Small intestine (tissue), 16 donors: Measurements from ENCODE around the gene ZFP36L1. TPM values are rescaled to one million over a fixed set of nuclear protein-coding genes. Genes with fewer than 3 reads are reported as not detected.

Experiments
- DNase-seq, 2 donors: peaks; one replicate each; pipeline versions ENCODE4 v3.0.0 to v3.0.0-alpha.2; 2013
- FAIRE-seq: peaks from 2 replicates; lab custom pipeline; 2012; peaks lifted over from hg19 to GRCh38; lab: Jason Lieb, UNC
- H3K27ac ChIP-seq, 3 donors: one replicate each; pipeline ENCODE4 v1.5.1; 2013; ENCODE audit warnings: low read length in 2 of 3, mild to moderate bottlenecking in 2 of 3, control low read depth in 1 of 3, inconsistent platforms in 1 of 3, low read depth in 1 of 3, moderate library complexity in 1 of 3
- H3K27me3 ChIP-seq, 3 donors: one replicate each; pipeline ENCODE4 v1.6.1; 2013; ENCODE audit warnings: low read length in 3 of 3, inconsistent platforms in 1 of 3; ENCODE audit not compliant: control insufficient read depth in 3 of 3, insufficient read depth in 3 of 3
- H3K36me3 ChIP-seq, 3 donors: one replicate each; pipeline ENCODE4 v1.6.1; 2013; ENCODE audit warnings: low read length in 3 of 3, inconsistent platforms in 1 of 3, low read depth in 1 of 3, mild to moderate bottlenecking in 1 of 3, moderate library complexity in 1 of 3; ENCODE audit not compliant: control insufficient read depth in 3 of 3, insufficient read depth in 2 of 3
- H3K4me1 ChIP-seq, 3 donors: one replicate each; pipeline ENCODE4 v1.6.1; 2013; ENCODE audit warnings: low read length in 2 of 3, inconsistent platforms in 1 of 3, low read depth in 1 of 3, mild to moderate bottlenecking in 1 of 3, moderate library complexity in 1 of 3; ENCODE audit not compliant: control insufficient read depth in 3 of 3, insufficient read depth in 2 of 3
- H3K4me3 ChIP-seq, 3 donors: one replicate each; pipeline ENCODE4 v1.5.1; 2013; ENCODE audit warnings: low read length in 3 of 3, control low read depth in 1 of 3, inconsistent platforms in 1 of 3, low read depth in 1 of 3, mild to moderate bottlenecking in 1 of 3, moderate library complexity in 1 of 3
- H3K9me3 ChIP-seq, 2 donors: one replicate each; pipeline ENCODE4 v1.6.1; 2013; ENCODE audit warnings: low read depth in 1 of 2, low read length in 1 of 2; ENCODE audit not compliant: control insufficient read depth in 2 of 2, insufficient read depth in 1 of 2
- WGBS, 3 donors: extraction: QIAGEN DNeasy Blood & Tissue Kit; methylation state at CpG; one replicate each; pipeline ENCODE4 v1.1.7; 2013; 5-methylcytosine and 5-hydroxymethylcytosine counted together
- long read RNA-seq, 10 donors: transcript quantifications; one replicate each; lab custom pipeline, GENCODE V29; 2026
- polyA plus RNA-seq, 4 donors: library from polyadenylated mRNA; stranded (reverse) in 3 of 4; unstranded in 1 of 4; fragments of 200-250 nt in 3 of 4; fragments of 120-200 nt in 1 of 4; gene quantifications; one replicate each; pipeline versions ENCODE4 v1.2.1 to v1.2.3, GENCODE V29; 2013
- donor health status: healthy with polysubstance abuse.
- donor health status: control.
- donor health status: control.
- donor health status: Bipolar disorder and iron deficiency.
- donor health status: healthy.

The ZFP36L1 gene, protein sequence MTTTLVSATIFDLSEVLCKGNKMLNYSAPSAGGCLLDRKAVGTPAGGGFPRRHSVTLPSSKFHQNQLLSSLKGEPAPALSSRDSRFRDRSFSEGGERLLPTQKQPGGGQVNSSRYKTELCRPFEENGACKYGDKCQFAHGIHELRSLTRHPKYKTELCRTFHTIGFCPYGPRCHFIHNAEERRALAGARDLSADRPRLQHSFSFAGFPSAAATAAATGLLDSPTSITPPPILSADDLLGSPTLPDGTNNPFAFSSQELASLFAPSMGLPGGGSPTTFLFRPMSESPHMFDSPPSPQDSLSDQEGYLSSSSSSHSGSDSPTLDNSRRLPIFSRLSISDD
- 100 to 1,000 TPM in 1 of 4 donors, 10 to 100 TPM in 3; 27.6 to 134 (median 51.9) TPM for polyA plus RNA-seq
- long read RNA-seq, donor 1 = 0 reads
- long read RNA-seq, donor 2, transcript ZFP36L1-202 (2 exons, 3,190 nt) = major isoform, 40 of 98 reads
- long read RNA-seq, donor 2, partial matches to known transcripts = 58 of 98 reads
- long read RNA-seq, donor 2, other reads (novel, unspliced or antisense) = 0 of 98 reads
- long read RNA-seq, donor 3, transcript ZFP36L1-202 (2 exons, 3,190 nt) = major isoform, 104 of 105 reads
- long read RNA-seq, donor 3, partial matches to known transcripts = 0 of 105 reads
- long read RNA-seq, donor 3, other reads (novel, unspliced or antisense) = 0 of 105 reads
- long read RNA-seq, donor 4, transcript ZFP36L1-202 (2 exons, 3,190 nt) = major isoform, 5 of 5 reads
- long read RNA-seq, donor 4, partial matches to known transcripts = 0 of 5 reads
- long read RNA-seq, donor 4, other reads (novel, unspliced or antisense) = 0 of 5 reads
- long read RNA-seq, donor 5, transcript ZFP36L1-202 (2 exons, 3,190 nt) = major isoform, 29 of 29 reads
- long read RNA-seq, donor 5, partial matches to known transcripts = 0 of 29 reads
- long read RNA-seq, donor 5, other reads (novel, unspliced or antisense) = 0 of 29 reads
- long read RNA-seq, donor 6, transcript ZFP36L1-202 (2 exons, 3,190 nt) = major isoform, 80 of 80 reads
- long read RNA-seq, donor 6, partial matches to known transcripts = 0 of 80 reads
- long read RNA-seq, donor 6, other reads (novel, unspliced or antisense) = 0 of 80 reads
- long read RNA-seq, donor 7 = 0 reads
- long read RNA-seq, donor 8, transcript ZFP36L1-202 (2 exons, 3,190 nt) = major isoform, 28 of 28 reads
- long read RNA-seq, donor 8, partial matches to known transcripts = 0 of 28 reads
- long read RNA-seq, donor 8, other reads (novel, unspliced or antisense) = 0 of 28 reads
- long read RNA-seq, donor 9, transcript ZFP36L1-202 (2 exons, 3,190 nt) = major isoform, 21 of 21 reads
- long read RNA-seq, donor 9, partial matches to known transcripts = 0 of 21 reads
- long read RNA-seq, donor 9, other reads (novel, unspliced or antisense) = 0 of 21 reads
- long read RNA-seq, donor 10, transcript ZFP36L1-202 (2 exons, 3,190 nt) = major isoform, 161 of 399 reads
- long read RNA-seq, donor 10, partial matches to known transcripts = 236 of 399 reads
- long read RNA-seq, donor 10, other reads (novel, unspliced or antisense) = 0 of 399 reads

DNA sequence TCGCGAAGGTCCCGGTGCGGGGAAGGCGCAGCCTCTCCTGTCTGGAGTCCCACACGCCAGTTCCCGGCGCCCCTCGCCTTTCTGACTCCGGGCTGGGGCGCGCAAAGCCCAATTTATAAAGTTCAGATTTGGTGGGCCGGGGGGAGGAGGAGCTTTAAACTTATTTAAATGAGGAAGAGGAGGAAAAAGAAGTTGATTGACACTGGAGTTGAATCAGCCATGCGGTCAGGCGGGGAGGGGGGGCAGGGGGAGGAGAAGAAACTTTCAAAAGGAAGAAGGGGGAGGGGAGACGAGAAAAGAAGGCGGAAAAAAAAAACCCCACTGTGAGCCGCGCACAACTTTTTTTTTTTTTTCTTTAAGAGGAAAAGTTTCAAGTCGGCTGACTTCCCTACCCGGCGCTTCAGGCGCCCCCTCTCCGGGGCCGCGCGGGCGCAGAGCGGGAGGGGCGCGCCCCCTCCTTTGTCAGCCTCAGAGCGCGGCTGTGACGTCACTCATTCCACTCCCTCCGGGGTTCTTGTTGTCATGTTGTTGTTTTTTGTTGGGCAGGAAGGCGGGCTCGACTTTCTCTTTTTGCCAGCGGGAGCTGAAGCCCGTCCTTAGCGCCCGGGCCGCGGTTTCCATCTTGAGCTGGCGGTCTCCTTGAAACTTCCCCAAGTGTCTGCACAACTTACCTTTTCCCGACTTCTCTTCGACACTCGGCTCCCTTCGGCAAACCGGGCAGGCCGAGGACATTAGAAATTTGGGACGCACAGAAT is at the start of gene ZFP36L1:
TSS of gene ZFP36L1 (minus strand) at position 89 of the 755 bp plus-strand sequence. CDS start 129 bp downstream, outside the sequence.
- peaks cover 0 to 16% (median 3%) of the 10 kb centered on the region in 3 donors for H3K4me1 ChIP-seq
- DNase-seq (peak; percentile 95 to 97), FAIRE-seq (no peak)
- H3K27ac ChIP-seq = peak within 1 kb of the TSS; percentile 99 to 100 (median 99)
- H3K27me3 ChIP-seq = no peaks in the 10 kb centered on the region
- H3K36me3 ChIP-seq = peaks cover 12 to 38% (median 13%) of the 10 kb centered on the region in 3 donors
- H3K4me3 ChIP-seq = peak within 1 kb of the TSS; percentile 66 to 96 (median 87)
- H3K9me3 ChIP-seq = no peaks in the 10 kb centered on the region
- WGBS, 3 donors = 0 to 1% (median 0%) methylated on average over 49 to 51 of the region's 51 CpGs

DNA sequence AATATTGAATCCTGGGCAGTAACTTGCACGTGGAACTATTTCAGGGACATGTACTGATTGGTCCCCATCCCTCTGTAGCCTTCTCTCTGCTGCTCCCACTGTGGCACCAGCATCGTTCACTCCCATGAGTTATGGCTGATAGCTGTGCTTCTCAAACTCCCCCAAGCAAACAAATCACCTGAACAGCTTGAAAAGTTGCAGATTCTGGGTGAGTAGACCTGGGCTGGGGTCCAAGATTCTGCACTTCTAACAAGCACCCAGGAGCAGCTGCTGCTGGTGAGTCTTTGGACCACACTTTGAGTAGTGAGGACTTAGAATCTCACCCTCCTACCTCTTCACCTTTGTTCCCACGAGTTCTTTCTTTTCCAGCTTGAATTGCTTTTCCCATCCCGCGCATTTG is 49.4 kb upstream of the ZFP36L1 start:
- DNase-seq = no peak
- Histone ChIP-seq H3K27me3 (peaks cover 0 to 3% (median 0%) of the 10 kb centered on the region in 3 donors), H3K4me3 (no peak overlapping the region), H3K27ac (no peak overlapping the region), H3K9me3 (peaks cover 0 to 14% of the 10 kb centered on the region in 2 donors), H3K4me1 (peaks cover 0 to 6% (median 4%) of the 10 kb centered on the region in 3 donors), H3K36me3 (no peaks in the 10 kb centered on the region)
- WGBS, 3 donors = 57 to 83% (median 74%) methylated on average over 5 of the region's 5 CpGs
- no peak for FAIRE-seq

DNA sequence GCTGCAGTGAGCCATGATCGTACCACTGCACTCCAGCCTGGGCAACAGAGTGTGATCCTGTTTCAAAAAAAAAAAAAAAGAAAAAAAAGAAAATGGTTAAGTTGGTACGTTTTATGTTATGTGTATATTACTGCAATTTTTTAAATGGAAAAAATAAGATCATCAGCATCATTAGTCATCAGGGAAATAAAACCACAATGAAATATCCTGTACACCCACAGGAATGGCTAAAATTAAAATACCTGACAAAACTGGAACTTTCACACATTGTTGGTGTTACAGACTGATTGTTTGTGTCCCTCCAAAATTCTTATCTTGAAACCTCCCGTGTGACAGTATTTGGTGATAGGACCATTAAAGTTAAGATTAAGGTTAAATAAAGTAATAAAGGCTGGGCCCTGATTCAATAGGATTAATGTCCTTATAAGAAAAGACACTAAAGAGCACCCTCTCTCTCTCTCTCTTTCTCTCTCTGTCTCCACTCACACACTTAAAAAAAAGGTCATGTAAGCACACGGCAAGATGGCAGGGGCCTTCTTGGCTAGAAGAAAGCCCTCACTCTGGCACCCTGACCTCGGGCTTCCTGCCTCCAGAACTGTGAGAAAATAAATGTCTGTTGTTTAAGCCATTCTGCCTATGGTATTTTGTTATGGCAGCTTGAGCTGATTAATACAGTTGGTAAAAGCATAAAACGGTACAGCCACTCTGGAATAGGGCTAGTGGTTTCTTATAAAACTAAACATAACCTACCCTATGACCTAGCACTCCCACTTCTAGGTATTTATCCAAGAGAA is 48.3 kb upstream of the ZFP36L1 start:
- DNase-seq = no peak
- 48 to 53% (median 51%) methylated on average over 6 of the region's 6 CpGs for WGBS, 3 donors
- Histone ChIP-seq H3K4me1 (peaks cover 0 to 6% (median 4%) of the 10 kb centered on the region in 3 donors), H3K4me3 (no peak overlapping the region), H3K27me3 (peaks cover 0 to 3% (median 0%) of the 10 kb centered on the region in 3 donors), H3K27ac (no peak overlapping the region), H3K9me3 (peaks cover 0 to 20% of the 10 kb centered on the region in 2 donors), H3K36me3 (no peaks in the 10 kb centered on the region)
- FAIRE-seq = no peak

DNA sequence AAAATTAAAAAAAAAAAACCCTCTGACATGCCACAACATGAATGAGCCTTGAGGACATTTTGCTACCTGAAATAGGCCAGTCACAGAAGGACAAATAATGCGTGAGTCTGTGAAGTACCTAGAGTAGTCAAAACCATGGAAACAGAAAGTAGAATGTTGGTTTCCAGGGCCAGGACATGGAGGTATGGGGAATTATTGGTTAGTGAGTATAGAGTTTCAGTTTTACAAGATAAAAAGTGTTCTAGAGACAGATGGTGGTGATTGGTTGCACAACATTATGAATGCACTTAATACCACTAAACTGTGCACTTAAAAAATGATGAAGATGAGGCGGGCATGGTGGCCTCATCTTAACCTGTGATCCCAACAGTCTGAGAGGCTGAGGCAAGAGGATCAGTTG is 47.6 kb upstream of the ZFP36L1 start:
- peaks cover 0 to 3% (median 0%) of the 10 kb centered on the region in 3 donors for H3K27me3 ChIP-seq
- peaks cover 0 to 6% (median 4%) of the 10 kb centered on the region in 3 donors for H3K4me1 ChIP-seq
- H3K36me3 ChIP-seq = no peaks in the 10 kb centered on the region
- WGBS, 3 donors = 83 to 90% (median 85%) methylated on average over 2 of the region's 2 CpGs
- FAIRE-seq (no peak), DNase-seq (no peak)
- peaks cover 0 to 23% of the 10 kb centered on the region in 2 donors for H3K9me3 ChIP-seq
- H3K27ac ChIP-seq = no peak overlapping the region
- H3K4me3 ChIP-seq = no peak overlapping the region

DNA sequence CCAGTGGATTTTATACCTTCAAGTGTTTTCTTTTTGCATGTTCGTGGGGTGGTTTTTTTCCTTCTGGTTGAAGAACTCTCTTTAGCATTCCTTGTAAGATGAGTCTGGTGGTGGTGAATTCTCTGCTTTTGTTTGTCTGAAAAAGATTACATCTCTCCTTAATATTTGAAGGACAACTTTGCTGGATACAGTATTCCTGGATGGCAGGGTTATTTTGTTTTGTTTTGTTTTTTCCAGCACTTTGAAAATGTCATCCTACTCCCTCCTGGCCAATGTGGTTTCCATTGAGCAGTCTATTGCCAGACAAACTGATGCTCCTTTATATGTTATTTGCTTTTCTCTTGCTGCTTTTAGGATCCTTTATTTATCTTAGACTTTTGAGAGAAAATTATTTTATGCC is 43.2 kb upstream of the ZFP36L1 start:
- WGBS, 3 donors = 52 to 92% (median 89%) methylated on average over 1 of the region's 1 CpG
- Histone ChIP-seq H3K27me3 (no peaks in the 10 kb centered on the region), H3K4me1 (no peaks in the 10 kb centered on the region), H3K36me3 (no peaks in the 10 kb centered on the region), H3K4me3 (no peak overlapping the region), H3K27ac (no peak overlapping the region), H3K9me3 (peaks cover 0 to 28% of the 10 kb centered on the region in 2 donors)
- DNase-seq (no peak), FAIRE-seq (no peak)

DNA sequence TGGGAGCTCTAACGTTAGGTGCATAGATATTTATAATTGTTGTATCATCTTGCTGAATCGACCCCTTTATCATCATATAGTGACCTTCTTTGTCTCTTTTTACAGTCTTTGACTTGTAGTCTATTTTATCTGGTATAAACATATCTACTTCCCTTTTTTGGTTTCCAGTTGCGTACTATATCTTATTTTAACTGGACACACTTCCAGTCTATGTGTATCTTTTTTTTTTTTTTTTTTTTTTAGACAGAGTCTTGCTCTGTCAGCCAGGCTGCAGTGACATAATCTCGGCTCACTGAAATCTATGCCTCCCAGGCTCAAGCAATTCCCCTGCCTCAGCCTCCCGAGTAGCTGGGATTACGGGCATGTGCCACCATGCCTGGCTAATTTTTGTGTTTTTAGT is 41.9 kb upstream of the ZFP36L1 start:
- WGBS, 3 donors = 68 to 79% (median 76%) methylated on average over 6 of the region's 6 CpGs
- H3K27me3 ChIP-seq = no peaks in the 10 kb centered on the region
- H3K36me3 ChIP-seq = no peaks in the 10 kb centered on the region
- peaks cover 0 to 31% of the 10 kb centered on the region in 2 donors for H3K9me3 ChIP-seq
- no peak for DNase-seq
- H3K4me1 ChIP-seq = no peaks in the 10 kb centered on the region
- H3K4me3 ChIP-seq = no peak overlapping the region
- no peak overlapping the region for H3K27ac ChIP-seq
- no peak for FAIRE-seq

DNA sequence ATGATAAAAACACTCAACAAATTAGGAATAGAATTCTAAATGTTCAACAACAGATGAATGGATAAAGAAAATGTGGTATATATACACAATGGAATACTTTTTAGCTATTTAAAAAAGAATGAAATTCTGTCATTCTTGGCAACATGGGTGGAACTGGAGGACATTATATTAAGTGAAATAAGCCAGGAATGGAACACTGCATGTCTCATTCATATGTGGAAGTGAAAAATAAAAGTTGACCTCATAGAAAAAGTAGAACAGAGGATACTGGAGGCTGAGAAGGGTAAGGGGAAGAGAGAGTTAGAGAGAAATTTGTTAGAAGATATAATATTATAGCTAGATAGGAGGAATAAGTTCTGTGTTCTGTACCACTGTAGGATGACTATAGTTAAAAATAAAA is 35.8 kb upstream of the ZFP36L1 start:
- H3K27ac ChIP-seq = no peak overlapping the region
- H3K27me3 ChIP-seq = no peaks in the 10 kb centered on the region
- H3K9me3 ChIP-seq = peaks cover 0 to 4% of the 10 kb centered on the region in 2 donors
- no peaks in the 10 kb centered on the region for H3K36me3 ChIP-seq
- H3K4me1 ChIP-seq = peaks cover 0 to 16% (median 1%) of the 10 kb centered on the region in 3 donors
- no peak overlapping the region for H3K4me3 ChIP-seq
- no peak for DNase-seq
- no peak for FAIRE-seq
